GM12892 (cell line): ENCODE results near the gene SLC12A4. TPM values are rescaled to one million over a fixed set of nuclear protein-coding genes. Genes with fewer than 3 reads are reported as not detected.
"Not testable (repeated sequence)": the region's sequence is repeated elsewhere in the genome, so short reads cannot be mapped to it uniquely, and the experiment has no call there.

ENCODE experiments used
- DNase-seq: peaks from one replicate; pipeline ENCODE4 v3.0.0; 2011; ENCODE audit not compliant: insufficient read length
- FAIRE-seq: peaks from 2 replicates; lab custom pipeline; 2011; peaks lifted over from hg19 to GRCh38; lab: Jason Lieb, UNC
- POLR2A ChIP-seq: IDR thresholded peaks from 2 replicates; pipeline ENCODE4 v1.6.1; 2011; ENCODE audit warnings: low read depth, low read length, control low read depth
- POLR2AphosphoS5 ChIP-seq: IDR thresholded peaks from 2 replicates; pipeline ENCODE4 v1.6.1; 2011; ENCODE audit warnings: low read depth, low read length, control low read depth
- TAF1 ChIP-seq: IDR thresholded peaks from 2 replicates; pipeline ENCODE4 v1.6.1; 2011; ENCODE audit warnings: low read depth, mild to moderate bottlenecking, control low read depth, low read length, borderline replicate concordance
- polyA plus RNA-seq: library from polyadenylated mRNA; unstranded; fragments of >200 nt; gene quantifications from one replicate; pipeline ENCODE4 v1.2.1, GENCODE V29; 2012; ENCODE audit warnings: missing spikeins, inconsistent platforms; ENCODE audit not compliant: missing spikeins

SLC12A4 gene
- polyA plus RNA-seq: 22.4 TPM

DNA sequence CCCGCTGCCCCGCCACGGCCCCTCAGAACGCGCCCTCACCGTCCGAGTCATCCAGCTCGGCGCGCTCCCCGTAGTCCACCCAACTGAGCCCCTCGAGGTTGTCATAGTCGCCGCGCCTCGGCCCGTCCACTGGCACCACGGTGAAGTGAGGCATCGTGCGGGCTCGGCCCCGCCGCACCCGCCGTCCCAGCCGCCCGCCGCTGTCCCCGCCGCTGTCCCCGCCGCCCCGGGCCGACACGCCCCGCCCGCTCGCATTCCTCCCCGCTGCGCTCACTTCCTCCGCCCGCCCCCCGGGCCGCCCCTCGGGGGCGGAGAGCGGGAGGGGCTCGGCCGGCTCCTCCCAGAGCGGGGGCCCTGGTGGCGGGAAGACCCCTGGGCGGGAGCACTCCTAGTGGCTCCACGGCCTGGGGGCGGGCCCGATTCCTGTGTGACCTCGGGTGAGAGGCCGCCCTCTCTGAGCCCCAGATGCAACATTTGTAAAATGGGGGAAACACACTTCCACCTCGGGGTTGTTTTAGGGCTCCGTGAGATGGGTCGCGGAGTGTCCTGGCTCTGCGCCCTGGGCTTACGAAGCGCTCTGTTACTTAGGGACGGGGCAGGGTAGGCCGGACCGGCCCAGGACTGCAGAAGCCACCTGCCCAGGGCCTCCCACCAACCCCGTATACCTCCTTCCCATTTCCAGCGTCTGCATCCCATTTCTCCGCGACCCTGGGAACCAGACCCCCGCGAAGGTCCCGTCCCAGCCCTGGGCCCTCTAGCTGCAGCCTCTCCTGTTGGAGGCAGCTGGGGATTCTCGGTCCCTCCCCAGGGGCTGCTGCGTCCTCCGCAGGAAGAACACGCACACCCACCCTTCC, at the start of gene SLC12A4:
Gene SLC12A4 (minus strand): TSS at position 238 of the 854 bp plus-strand sequence. CDS start 84 bp downstream, at position 154.
- DNase-seq: peak; percentile 97
- TF ChIP-seq TAF1 (no peak), POLR2AphosphoS5 (0 out of 2 replicates have a peak, but pooled peaks have one; percentile 54), POLR2A (peak; percentile 68; the same call in 1 of the 2 replicates)
- peak; percentile 91 for FAIRE-seq

GRCh38 chr16:68015681-68016080, 47.2 kb upstream of the SLC12A4 start, which contains the start of gene DPEP2NB:
DPEP2NB (minus strand) TSS chr16:68015911; CDS start chr16:68015770, 141 bp downstream.
- FAIRE-seq (no peak), DNase-seq (no peak)
- TF ChIP-seq POLR2AphosphoS5: no peak
- TF ChIP-seq POLR2A: no peak
- no peak for TF ChIP-seq TAF1

- DNase-seq (no peak), FAIRE-seq (no peak)
- no peak for TF ChIP-seq POLR2AphosphoS5
- TF ChIP-seq TAF1: no peak
- TF ChIP-seq POLR2A: no peak
These were observed 45.0 kb upstream of the SLC12A4 start for GRCh38 chr16:68013440-68013839.

DNA sequence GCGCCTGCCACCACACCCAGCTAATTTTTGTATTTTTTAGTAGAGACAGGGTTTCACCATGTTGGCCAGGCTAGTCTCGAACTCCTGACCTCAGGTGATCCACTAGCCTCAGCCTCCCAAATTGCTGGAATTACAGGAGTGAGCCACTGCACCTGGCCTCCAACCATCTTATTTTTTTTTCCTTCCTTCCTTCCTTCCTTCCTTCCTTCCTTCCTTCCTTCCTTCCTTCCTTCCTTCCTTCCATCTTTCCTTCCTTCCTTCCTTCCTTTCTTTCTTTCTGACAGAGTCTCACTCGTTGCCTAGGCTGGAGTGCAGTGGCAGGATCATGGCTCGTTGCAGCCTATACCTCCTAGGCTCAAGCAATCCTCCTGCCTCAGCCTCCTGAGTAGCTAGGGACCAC, 41.4 kb upstream of the SLC12A4 start:
- DNase-seq, FAIRE-seq: not testable (repeated sequence)

GRCh38 chr16:68009157-68009735, 40.8 kb upstream of the SLC12A4 start:
- no peak for FAIRE-seq
- no peak for DNase-seq
- TF ChIP-seq TAF1 (no peak), POLR2A (no peak), POLR2AphosphoS5 (no peak)

DNA sequence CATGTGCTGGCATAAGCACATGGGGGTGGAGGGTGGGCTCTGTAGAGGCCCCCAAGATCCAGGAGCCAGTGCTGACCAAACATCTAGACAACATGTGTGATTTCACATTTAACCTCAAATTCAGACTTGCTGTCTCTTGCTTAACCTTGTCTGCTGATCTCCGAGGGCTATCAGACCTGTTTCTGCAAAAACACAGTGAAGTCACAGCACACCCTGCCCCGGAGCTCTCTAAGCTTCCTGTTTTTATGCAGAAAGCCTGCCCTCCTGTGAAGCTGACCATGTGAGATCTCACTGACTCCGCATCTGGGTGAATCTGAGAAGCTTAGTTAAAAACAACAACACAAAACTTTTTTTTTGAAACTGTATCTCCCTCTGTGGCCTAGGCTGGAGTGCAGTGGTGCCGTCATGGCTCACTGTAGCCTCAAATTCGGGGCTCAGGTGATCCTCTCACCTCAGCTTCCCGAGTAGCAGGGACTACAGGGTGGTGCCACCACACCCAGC, 37.4 kb upstream of the SLC12A4 start:
- TF ChIP-seq TAF1 (no peak), POLR2AphosphoS5 (no peak), POLR2A (no peak)
- FAIRE-seq (peak; percentile 56), DNase-seq (no peak)

DNA sequence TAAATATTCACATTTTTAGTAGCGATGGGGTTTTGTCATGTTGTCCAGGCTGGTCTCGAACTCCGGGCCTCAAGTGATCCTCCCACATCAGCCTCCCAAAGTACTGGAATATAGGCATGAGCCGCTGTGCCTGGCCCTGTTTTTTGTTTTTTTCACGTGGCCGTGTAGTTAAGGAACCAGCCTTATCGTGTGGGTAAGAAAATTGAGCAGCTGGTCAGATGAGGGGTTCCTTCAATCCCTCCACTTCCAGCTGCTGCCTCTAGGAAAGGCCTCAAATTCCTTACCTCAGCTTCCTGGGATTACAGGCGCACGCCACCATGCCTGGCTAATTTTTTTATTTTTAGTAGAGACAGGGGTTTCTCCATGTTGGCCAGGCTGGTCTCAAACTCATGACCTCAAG, 36.8 kb upstream of the SLC12A4 start:
- TF ChIP-seq TAF1: no peak
- TF ChIP-seq POLR2AphosphoS5: no peak
- TF ChIP-seq POLR2A: no peak
- DNase-seq (no peak), FAIRE-seq (no peak)

DNA sequence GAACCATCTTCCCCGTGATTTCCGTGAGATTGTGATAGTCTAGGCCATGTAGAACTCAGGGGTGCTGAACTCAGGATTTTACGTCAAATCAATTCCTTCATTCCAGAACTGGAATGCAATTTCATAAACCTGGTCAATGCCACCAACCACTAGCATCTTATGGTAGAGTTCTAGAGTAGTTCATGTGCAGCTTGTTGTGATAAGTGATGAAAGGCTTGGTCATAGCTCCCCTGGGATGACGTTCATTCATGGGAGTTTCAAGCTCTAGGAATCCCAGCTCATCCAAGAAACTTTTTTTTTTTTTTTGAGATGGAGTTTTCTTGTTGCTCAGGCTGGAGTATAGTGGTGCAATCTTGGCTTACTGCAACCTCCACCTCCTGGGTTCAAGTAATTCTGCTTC, 34.6 kb upstream of the SLC12A4 start:
- FAIRE-seq (no peak), DNase-seq (no peak)
- TF ChIP-seq POLR2A (no peak), POLR2AphosphoS5 (no peak), TAF1 (no peak)

- no peak for TF ChIP-seq TAF1
- TF ChIP-seq POLR2AphosphoS5: no peak
- TF ChIP-seq POLR2A: no peak
- FAIRE-seq: no peak
These were observed 32.0 kb upstream of the SLC12A4 start for GRCh38 chr16:68000450-68000849.

DNA sequence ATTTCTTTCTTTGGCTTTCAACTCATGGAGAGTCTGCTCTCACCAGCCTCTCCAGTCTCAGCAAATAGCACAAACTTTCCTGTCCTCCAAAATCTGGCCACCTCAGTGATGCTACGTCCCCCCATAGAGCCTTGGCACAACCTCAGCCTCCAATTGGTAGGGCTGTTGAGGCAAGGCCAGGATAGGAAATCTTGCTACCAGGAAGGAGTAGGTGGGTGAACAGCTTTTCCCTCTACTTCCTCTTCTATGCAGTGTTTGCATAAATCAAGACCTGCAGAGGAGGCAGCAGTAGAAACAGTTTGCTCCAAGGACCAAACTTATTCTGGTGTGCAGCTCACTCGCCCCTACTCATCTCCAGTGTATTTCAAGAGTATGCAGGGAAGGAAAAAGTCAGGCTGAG, 31.5 kb upstream of the SLC12A4 start:
- DNase-seq (no peak), FAIRE-seq (no peak)
- TF ChIP-seq POLR2A (no peak), POLR2AphosphoS5 (no peak), TAF1 (no peak)

More at GRCh38 chr16:68000450-68000849, 32.0 kb upstream of the SLC12A4 start:
- no peak for DNase-seq

DNA sequence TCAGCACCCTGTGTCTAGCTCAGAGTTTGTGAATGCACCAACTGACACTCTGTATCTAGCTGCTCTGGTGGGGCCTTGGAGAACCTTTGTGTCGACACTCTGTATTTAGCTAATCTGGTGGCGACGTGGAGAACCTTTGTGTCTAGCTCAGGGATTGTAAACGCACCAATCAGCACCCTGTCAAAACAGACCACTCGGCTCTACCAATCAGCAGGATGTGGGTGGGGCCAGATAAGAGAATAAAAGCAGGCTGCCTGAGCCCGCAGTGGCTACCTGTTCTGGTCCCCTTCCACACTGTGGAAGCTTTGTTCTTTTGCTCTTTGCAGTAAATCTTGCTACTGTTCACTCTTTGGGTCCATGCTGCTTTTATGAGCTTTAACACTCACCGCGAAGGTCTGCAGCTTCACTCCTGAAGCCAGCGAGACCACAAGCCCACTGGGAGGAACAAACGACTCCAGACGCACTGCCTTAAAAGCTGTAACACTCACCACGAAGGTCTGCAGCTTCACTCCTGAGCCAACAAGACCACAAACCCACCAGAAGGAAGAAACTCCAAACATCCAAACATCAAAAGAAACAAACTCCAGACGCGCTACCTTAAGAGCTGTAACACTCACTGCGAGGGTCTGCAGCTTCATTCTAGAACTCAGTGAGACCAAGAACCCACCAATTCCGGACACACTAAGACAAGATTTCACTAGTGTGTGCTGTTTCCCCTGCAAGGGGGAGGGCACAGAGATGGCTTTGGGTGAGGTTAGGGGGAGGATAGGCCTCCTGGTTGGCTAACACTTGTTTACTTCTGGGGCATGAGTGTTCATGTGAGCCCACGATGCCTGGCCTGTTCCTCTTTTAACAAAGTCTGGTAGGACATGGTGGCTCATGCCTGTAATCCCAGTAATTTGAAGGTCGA, 30.6 kb upstream of the SLC12A4 start, which contains the start of gene DPEP2:
Gene DPEP2 (minus strand): TSS at position 706 of the 910 bp plus-strand sequence. CDS start 6,272 bp downstream, outside the sequence.
- peak; percentile 27 for FAIRE-seq
- not testable (repeated sequence) for DNase-seq

DNA sequence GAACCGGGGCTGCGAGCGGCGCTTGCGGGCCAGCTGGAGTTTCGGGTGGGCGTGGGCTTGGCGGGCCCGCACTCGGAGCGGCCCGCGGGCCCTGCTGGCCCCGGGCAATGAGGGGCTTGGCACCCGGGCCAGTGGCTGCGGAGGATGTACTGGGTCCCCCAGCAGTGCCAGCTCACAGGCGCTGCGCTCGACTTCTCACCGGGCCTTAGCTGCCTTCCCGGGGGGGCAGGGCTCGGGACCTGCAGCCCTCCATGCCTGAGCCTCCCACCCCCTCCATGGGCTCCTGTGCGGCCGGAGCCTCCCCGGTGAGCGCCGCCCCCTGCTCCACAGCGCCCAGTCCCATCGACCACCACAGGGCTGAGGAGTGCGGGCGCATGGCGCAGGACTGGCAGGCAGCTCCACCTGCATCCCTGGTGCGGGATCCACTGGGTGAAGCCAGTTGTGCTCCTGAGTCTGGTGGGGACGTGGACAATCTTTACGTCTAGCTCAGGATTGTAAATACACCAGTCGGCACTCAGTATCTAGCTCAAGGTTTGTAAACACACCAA, 29.9 kb upstream of the SLC12A4 start:
- DNase-seq, FAIRE-seq: not testable (repeated sequence)
